HG03025 (cell line): ENCODE measurements around the gene MACROH2A1.

ENCODE experiments used
- ATAC-seq: cut with Tn5 transposase; IDR thresholded peaks from one replicate; pipeline ENCODE4 v1.9.1; 2021; ENCODE audit warnings: mild to moderate bottlenecking, moderate library complexity; ENCODE audit not compliant: unreplicated experiment, low FRiP score

Gene MACROH2A1

DNA sequence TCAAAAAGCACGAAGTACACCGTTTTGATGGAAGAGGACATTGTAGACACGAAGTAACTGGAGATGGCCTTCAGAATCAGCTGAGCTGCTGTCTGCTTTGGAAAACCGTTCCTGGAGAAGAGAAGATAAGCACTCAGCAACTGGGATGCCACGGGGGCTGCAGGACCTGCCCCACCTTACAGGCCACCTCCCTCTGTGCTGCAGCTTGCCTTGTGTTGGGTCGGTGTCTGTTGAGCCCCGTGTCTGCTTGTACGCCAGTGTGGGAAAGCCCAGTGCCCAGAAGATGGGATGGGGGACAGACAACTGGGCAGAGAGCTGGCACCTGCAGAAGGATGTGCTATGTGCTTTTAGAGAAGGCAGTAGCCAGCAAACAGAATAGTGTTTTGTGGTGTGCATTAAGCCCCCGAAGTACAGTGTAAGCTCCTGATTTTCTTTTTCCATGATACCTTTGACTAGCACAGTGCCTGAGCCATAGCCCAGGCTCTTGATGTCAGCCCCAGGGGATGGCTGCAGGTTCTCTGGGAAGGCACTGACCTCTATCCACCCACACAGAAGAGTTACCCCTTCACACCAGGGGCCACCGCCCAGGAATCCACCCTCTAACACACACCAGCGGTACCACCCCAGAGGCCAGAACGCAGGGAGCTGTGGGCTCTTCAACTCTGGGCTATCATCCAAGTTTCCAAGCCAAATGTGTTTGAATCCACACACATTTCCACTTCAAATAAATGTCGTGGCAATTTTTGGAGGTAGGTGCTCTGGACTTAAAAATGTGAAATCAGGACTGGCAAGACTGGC lies 63.8 kb downstream of the MACROH2A1 start:
- ATAC-seq = no peak

DNA sequence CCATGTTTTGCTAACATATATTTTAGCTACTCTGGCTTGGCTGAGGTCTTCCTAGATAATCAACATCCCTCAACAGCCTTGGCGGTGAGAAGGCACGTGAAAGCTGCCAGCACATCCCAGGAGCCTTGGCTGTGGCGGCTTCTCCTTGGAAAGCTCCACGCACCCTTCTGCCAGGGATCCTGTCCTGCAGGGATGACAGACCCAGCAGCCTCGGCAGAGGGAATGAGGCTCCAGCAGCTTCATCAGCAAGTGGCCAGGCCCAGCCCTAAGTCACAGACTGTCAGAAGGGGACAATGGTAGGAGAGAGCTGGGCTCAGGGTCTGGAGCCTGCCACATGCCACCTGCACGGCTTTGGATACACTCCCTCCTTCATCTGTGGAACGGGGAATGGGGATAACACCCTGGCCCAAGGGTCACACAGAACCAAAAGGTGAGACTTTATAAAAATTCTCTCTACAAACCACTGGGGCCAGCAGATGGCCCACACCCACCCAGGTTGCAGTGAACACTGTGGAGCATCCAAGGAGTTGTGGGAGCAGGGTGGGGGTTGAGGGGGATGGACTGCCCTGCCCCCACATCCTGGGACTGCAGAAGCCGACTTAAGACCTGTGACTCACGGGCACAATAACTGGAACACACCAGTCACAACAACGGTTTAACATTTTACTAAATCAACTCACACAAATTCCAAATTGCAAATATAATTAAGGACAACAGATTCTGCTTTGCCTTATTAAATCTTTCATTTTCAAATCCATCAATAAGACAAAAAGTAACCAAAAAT lies 65.1 kb downstream of the MACROH2A1 start:
- ATAC-seq = no peak

DNA sequence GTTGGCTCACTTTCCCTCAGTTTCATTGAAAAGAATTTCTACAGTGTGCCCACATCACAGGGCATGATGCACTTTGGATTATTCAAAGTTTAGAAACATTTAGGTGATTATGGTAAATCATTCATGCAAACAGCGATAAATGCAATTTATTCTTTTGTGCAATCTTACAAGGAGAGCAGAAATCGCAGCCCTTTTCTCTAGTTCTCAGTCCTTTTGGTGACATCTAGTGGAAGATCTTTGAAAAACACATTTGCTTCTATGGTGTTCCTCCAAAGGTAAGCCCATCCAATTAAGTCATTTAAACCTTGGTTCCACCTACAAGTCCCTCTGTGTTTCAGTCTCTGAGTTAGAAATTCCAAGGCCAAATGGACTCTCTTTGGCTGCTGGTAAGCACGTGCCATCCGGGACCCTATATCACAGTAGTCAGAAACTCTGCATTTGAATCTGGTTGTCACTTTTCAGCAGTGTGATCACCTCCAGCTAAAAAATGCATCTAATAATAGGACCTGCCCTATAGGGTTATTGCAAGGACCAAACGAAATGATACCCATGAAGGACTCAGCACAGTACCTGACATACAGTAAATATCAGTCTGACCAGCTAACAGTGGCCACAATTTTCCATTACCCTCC lies 66.4 kb downstream of the MACROH2A1 start:
- ATAC-seq = no peak

- ATAC-seq = no peak
These were observed 67.4 kb downstream of the MACROH2A1 start for GRCh38 chr5:135331612-135332011.

DNA sequence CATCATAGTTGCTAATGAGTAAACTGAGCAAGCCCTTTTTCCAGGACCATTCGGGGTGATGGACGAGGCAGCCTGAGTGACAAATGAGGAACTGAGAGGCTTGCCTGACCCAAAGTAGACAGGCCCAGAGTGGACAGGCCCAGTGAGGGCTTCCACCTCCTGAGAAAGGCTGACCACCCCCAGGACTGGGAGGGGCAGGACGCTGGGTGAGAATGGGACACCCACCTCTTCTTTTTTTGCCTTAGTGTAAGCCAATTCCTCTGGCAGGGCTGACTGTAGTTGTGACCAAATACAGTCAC lies 68.3 kb downstream of the MACROH2A1 start:
- ATAC-seq = no peak

GRCh38 chr5:135329913-135330797 lies 68.9 kb downstream of the MACROH2A1 start:
- ATAC-seq = no peak

DNA sequence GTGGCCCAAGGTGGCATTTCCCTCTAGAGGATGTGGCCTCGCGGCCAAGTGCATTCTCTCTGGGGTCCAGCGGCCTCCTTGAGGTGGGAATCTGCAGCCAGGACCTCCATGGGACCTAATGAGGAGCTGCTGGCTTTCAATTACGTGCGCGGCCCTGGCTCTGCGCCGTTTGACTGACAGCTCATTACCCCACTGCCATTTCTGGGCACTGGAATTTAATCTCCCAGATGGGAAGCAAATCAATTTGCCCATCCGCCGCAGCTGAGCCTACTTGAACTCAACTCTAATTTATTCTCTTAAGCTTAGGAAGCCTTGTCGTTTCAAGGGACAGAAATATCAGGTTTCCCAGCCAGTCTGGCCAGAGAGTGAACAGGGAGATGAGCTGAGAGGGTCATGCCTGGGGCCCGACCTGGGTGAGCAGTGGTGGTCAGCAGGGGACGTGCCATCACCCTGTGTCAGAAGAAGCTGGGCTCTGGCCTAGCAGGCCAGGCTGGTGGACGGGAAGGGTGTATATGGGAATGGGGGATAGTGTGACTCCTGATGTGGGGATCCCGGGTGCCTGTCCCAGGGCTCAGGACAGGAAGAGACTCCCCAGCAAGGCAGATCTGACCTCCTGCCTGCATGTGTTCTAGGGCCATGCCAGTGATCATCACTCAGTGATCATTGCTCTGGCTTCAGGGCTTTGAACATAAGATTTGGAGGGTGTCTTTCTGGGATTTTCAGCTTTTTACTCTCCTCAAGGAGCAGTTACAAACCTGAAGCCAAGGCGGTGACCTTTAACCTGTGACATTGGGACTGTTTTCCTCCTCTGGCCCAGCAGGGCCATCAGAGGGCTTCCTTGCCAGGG lies 69.7 kb downstream of the MACROH2A1 start:
- no peak for ATAC-seq

DNA sequence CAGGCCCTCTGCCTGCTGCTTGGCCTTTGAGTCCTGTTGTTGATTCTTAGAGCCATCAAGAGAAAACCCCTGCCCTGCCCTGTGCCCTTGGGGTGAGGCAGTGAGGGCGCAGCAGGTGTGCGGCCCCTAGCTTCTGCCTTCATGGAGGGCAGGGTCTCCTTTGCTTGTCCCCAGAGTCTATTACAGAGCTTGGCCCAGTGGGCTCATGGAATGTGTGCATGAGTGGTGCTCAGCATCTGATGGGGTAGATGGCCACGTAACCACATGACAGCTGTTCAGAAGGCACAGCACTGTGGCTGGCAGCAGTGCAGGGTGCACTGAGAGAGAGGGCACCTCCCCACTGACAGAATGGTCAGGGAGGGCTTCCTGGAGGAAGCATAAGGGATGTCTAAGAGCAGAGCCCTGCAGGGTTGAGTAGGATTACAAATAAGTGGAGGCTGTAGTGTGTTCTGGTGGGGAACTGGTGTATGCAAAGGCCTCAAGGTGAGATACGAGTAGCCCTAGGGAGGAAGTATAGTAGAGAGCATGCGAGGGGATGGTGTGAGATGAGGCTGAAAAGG lies 70.8 kb downstream of the MACROH2A1 start:
- no peak for ATAC-seq

GRCh38 chr5:135327429-135328127 lies 71.5 kb downstream of the MACROH2A1 start:
- ATAC-seq = no peak

GRCh38 chr5:135326296-135327254 lies 72.5 kb downstream of the MACROH2A1 start:
- ATAC-seq = no peak

GRCh38 chr5:135324897-135325650 lies 74.0 kb downstream of the MACROH2A1 start:
- ATAC-seq = no peak

GRCh38 chr5:135324160-135324559 lies 74.9 kb downstream of the MACROH2A1 start:
- ATAC-seq = no peak

- ATAC-seq = no peak
These were observed 75.3 kb downstream of the MACROH2A1 start for GRCh38 chr5:135323701-135324132.

GRCh38 chr5:135323227-135323626 lies 75.8 kb downstream of the MACROH2A1 start:
- ATAC-seq = no peak

DNA sequence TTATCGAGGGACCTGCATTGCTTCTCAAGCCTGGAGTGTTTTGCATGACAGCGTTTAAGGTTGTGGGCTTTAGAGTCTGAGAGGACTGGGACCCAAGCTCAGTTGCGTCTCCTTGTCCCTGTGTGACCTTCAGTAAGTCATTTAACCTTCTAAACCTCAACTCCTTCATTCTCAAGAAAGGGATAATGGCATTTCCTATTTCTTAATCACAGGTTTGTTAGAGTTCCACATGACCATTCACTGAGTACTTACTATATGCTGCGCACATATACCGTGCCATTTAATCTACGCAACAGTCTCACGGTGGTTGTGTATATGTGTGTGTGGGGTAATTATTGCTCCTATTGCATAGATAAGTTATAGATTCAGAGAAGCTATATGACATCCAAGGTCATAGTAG lies 76.3 kb downstream of the MACROH2A1 start:
- ATAC-seq = no peak

- ATAC-seq = no peak
These were observed 76.8 kb downstream of the MACROH2A1 start for GRCh38 chr5:135322271-135322670.
